WTC11 (cell line): ENCODE measurements around the gene RXRA. TPM values are rescaled to one million over a fixed set of nuclear protein-coding genes. Genes with fewer than 3 reads are reported as not detected.

Experiments
- ATAC-seq: fragments of 200-7000 bp; cut with Tn5 transposase; 2 replicates; pipeline ENCODE4 v1.10.0; 2021; ENCODE audit warnings: mild to moderate bottlenecking, moderate library complexity
- CTCF ChIA-PET: fragments of 300-600 bp; sonication (Branson Sonifier 250); formaldehyde crosslinking; loops from one replicate; lab custom pipeline; 2021; ENCODE audit warnings: antibody characterized with exemption; lab: Charles Lee
- POLR2A ChIA-PET: fragments of 350-600 bp; sonication (Branson Sonifier 250); formaldehyde crosslinking; loops from one replicate; lab custom pipeline; 2021; ENCODE audit warnings: antibody characterized with exemption; lab: Charles Lee
- DNase-seq: peaks from one replicate; pipeline ENCODE4 v3.0.0; 2021; ENCODE audit warnings: low spot score
- H3K27ac Mint-ChIP-seq: 2 replicates; pipeline ENCODE4 v1.8.0; 2021; ENCODE audit warnings: mixed read lengths
- H3K27me3 Mint-ChIP-seq: 2 replicates; pipeline ENCODE4 v1.8.0; 2021; ENCODE audit warnings: low read depth, mild to moderate bottlenecking, moderate library complexity, mixed read lengths
- H3K36me3 Mint-ChIP-seq: 2 replicates; pipeline ENCODE4 v1.8.0; 2021; ENCODE audit warnings: mixed read lengths
- H3K4me1 Mint-ChIP-seq: 2 replicates; pipeline ENCODE4 v1.8.0; 2022; ENCODE audit warnings: mixed read lengths
- H3K4me3 Mint-ChIP-seq: 2 replicates; pipeline ENCODE4 v1.8.0; 2021; ENCODE audit warnings: mild to moderate bottlenecking, moderate library complexity, mixed read lengths
- H3K9me3 Mint-ChIP-seq: 2 replicates; pipeline ENCODE4 v1.8.0; 2021; ENCODE audit warnings: mixed read lengths
- ARID4B ChIP-seq: sonication (generic); formaldehyde crosslinking; IDR thresholded peaks from 2 replicates; pipeline ENCODE4 v1.8.0; 2023; ENCODE audit warnings: missing genetic modification reagents, mild to moderate bottlenecking, borderline replicate concordance
- CBFB ChIP-seq: sonication (generic); formaldehyde crosslinking; IDR thresholded peaks from 2 replicates; pipeline ENCODE4 v1.8.1; 2022; ENCODE audit warnings: mild to moderate bottlenecking, low read depth, missing genetic modification reagents
- CREB1 ChIP-seq: sonication (generic); formaldehyde crosslinking; IDR thresholded peaks from 2 replicates; pipeline ENCODE4 v1.8.0; 2023; ENCODE audit warnings: mild to moderate bottlenecking, missing genetic modification reagents
- E2F5 ChIP-seq: sonication (generic); formaldehyde crosslinking; IDR thresholded peaks from 2 replicates; pipeline ENCODE4 v1.8.1; 2022; ENCODE audit warnings: mild to moderate bottlenecking, moderate library complexity, missing genetic modification reagents
- FOXP1 ChIP-seq: sonication (generic); formaldehyde crosslinking; IDR thresholded peaks from 2 replicates; pipeline ENCODE4 v1.8.0; 2022; ENCODE audit warnings: missing genetic modification reagents, mild to moderate bottlenecking, moderate library complexity, borderline replicate concordance
- IRF1 ChIP-seq: sonication (generic); formaldehyde crosslinking; IDR thresholded peaks from 2 replicates; pipeline ENCODE4 v1.8.0; 2023; ENCODE audit warnings: missing genetic modification reagents
- NFATC4 ChIP-seq: fragments of 250-450 bp; sonication (Bioruptor Pico); IDR thresholded peaks from 2 replicates; pipeline ENCODE4 v1.9.0; 2021; ENCODE audit warnings: mild to moderate bottlenecking
- NFYB ChIP-seq: sonication (generic); formaldehyde crosslinking; conservative IDR thresholded peaks from 2 replicates; pipeline ENCODE4 v1.8.0; 2022; ENCODE audit warnings: low read depth, missing genetic modification reagents
- NR2C2 ChIP-seq: sonication (generic); formaldehyde crosslinking; IDR thresholded peaks from 2 replicates; pipeline ENCODE4 v1.8.0; 2022; ENCODE audit warnings: mild to moderate bottlenecking, missing genetic modification reagents
- PREB ChIP-seq: sonication (generic); formaldehyde crosslinking; IDR thresholded peaks from 2 replicates; pipeline ENCODE4 v1.8.1; 2022; ENCODE audit warnings: mild to moderate bottlenecking, missing genetic modification reagents, moderate library complexity, borderline replicate concordance
- RELA ChIP-seq: sonication (generic); formaldehyde crosslinking; IDR thresholded peaks from 2 replicates; pipeline ENCODE4 v1.8.1; 2022; ENCODE audit warnings: missing genetic modification reagents, mild to moderate bottlenecking, borderline replicate concordance
- SMAD3 ChIP-seq: sonication (generic); formaldehyde crosslinking; IDR thresholded peaks from 2 replicates; pipeline ENCODE4 v1.8.0; 2022; ENCODE audit warnings: missing genetic modification reagents, mild to moderate bottlenecking, borderline replicate concordance
- TEAD4 ChIP-seq: sonication (generic); formaldehyde crosslinking; IDR thresholded peaks from 2 replicates; pipeline ENCODE4 v1.8.0; 2022; ENCODE audit warnings: mild to moderate bottlenecking, missing genetic modification reagents
- USF1 ChIP-seq: sonication (generic); formaldehyde crosslinking; IDR thresholded peaks from 2 replicates; pipeline ENCODE4 v1.8.0; 2022; ENCODE audit warnings: mild to moderate bottlenecking, missing genetic modification reagents
- ZBTB43 ChIP-seq: sonication (generic); formaldehyde crosslinking; IDR thresholded peaks from 2 replicates; pipeline ENCODE4 v1.8.1; 2023; ENCODE audit warnings: mild to moderate bottlenecking, missing genetic modification reagents
- ZNF263 ChIP-seq: sonication (generic); formaldehyde crosslinking; IDR thresholded peaks from 2 replicates; pipeline ENCODE4 v1.8.1; 2022; ENCODE audit warnings: low read depth, mild to moderate bottlenecking, moderate library complexity, missing genetic modification reagents
- ZNF416 ChIP-seq: fragments of 250-450 bp; sonication (Bioruptor Pico); IDR thresholded peaks from 2 replicates; pipeline ENCODE4 v1.9.0; 2021; ENCODE audit warnings: mild to moderate bottlenecking, inconsistent platforms
- ZNF425 ChIP-seq: fragments of 250-450 bp; sonication (Bioruptor Pico); conservative IDR thresholded peaks from 2 replicates; pipeline ENCODE4 v1.9.0; 2021; ENCODE audit warnings: mild to moderate bottlenecking
- total RNA-seq: library from RNA; stranded (reverse); gene quantifications from 3 replicates; pipeline ENCODE4 v1.2.3, GENCODE V29; 2021

Gene RXRA
- total RNA-seq, 1 experiment from 2014 or later, result 27.5 TPM

- no peak for ATAC-seq
- Mint-ChIP-seq H3K4me3 (no peak overlapping the region), H3K27ac (no peak overlapping the region), H3K4me1 (no peaks in the 10 kb centered on the region), H3K36me3 (no peaks in the 10 kb centered on the region), H3K9me3 (no peaks in the 10 kb centered on the region), H3K27me3 (no peaks in the 10 kb centered on the region; the same call in 1 of the 2 replicates)
- DNase-seq, result no peak
- TF ChIP-seq NR2C2, result no peak
- TF ChIP-seq ZNF263 (CRISPR knock-in tag), result no peak
- TF ChIP-seq IRF1, result no peak
- no peak for TF ChIP-seq USF1 (CRISPR knock-in tag)
- TF ChIP-seq SMAD3 (CRISPR knock-in tag), result no peak
- no peak for TF ChIP-seq E2F5 (CRISPR knock-in tag)
- no peak for TF ChIP-seq CREB1 (CRISPR knock-in tag)
- no peak for TF ChIP-seq ZNF416 (CRISPR knock-in tag)
- ChIA-PET CTCF (no interaction called here), POLR2A (no interaction called here)
Observed at GRCh38 chr9:134477342-134477925, 151.2 kb downstream of the RXRA start.

GRCh38 chr9:134477927-134478326 is 151.7 kb downstream of the RXRA start:
- ChIA-PET POLR2A (no interaction called here), CTCF (no interaction called here)
- no peaks in the 10 kb centered on the region for H3K36me3 Mint-ChIP-seq
- TF ChIP-seq FOXP1 (CRISPR knock-in tag), result no peak
- TF ChIP-seq NFATC4 (CRISPR knock-in tag), result no peak
- TF ChIP-seq ZBTB43 (CRISPR knock-in tag), result no peak
- TF ChIP-seq NR2C2, result no peak
- no peak for TF ChIP-seq PREB (CRISPR knock-in tag)
- no peak for TF ChIP-seq CBFB (CRISPR knock-in tag)
- TF ChIP-seq RELA (CRISPR knock-in tag), result no peak
- no peak overlapping the region for H3K27ac Mint-ChIP-seq
- no peaks in the 10 kb centered on the region for H3K4me1 Mint-ChIP-seq
- DNase-seq (no peak), ATAC-seq (no peak)
- H3K9me3 Mint-ChIP-seq, result no peaks in the 10 kb centered on the region
- H3K4me3 Mint-ChIP-seq, result no peak overlapping the region
- H3K27me3 Mint-ChIP-seq, result no peaks in the 10 kb centered on the region; the same call in 1 of the 2 replicates

- Mint-ChIP-seq H3K4me3 (no peak overlapping the region), H3K27me3 (no peaks in the 10 kb centered on the region; the same call in 1 of the 2 replicates), H3K36me3 (no peaks in the 10 kb centered on the region), H3K27ac (no peak overlapping the region), H3K4me1 (no peaks in the 10 kb centered on the region), H3K9me3 (no peaks in the 10 kb centered on the region)
- no peak for TF ChIP-seq FOXP1 (CRISPR knock-in tag)
- no peak for TF ChIP-seq NFYB (CRISPR knock-in tag)
- TF ChIP-seq ZNF425 (CRISPR knock-in tag), result no peak
- no peak for TF ChIP-seq ZNF263 (CRISPR knock-in tag)
- no peak for TF ChIP-seq ARID4B (CRISPR knock-in tag)
- TF ChIP-seq TEAD4, result no peak
- CTCF ChIA-PET, result no interaction called here
- ATAC-seq (no peak), DNase-seq (no peak)
- POLR2A ChIA-PET, result no interaction called here
Observed at GRCh38 chr9:134481762-134482161, 155.5 kb downstream of the RXRA start.
